ENCODE measurements around the gene MMD2.

Gene MMD2

GRCh38 chr7:4958477-4959301 is at the start of gene MMD2:
Gene MMD2 (minus strand): TSS chr7:4959187. CDS start chr7:4959017, 170 bp downstream.
- Histone ChIP-seq H3F3A (ENCODE audit: low read depth) (no peaks in the 10 kb centered on the region), H3K27me3 (ENCODE audit: insufficient read depth, low read length, poor library complexity, severe bottlenecking) (no peaks in the 10 kb centered on the region), H3K9me2 (replicated peaks; ENCODE audit: low read depth, low read length) (no peaks in the 10 kb centered on the region), H3K4me3 (ENCODE audit: low read length, poor library complexity, severe bottlenecking) (no peak within 1 kb of the TSS), H3K9me3 (ENCODE audit: insufficient read depth, low read depth, low read length) (no peaks in the 10 kb centered on the region), H4K20me1 (ENCODE audit: insufficient read depth, low read length, poor library complexity, severe bottlenecking) (no peaks in the 10 kb centered on the region), H2AFZ (ENCODE audit: low read length) (no peak within 1 kb of the TSS), H3K4me2 (ENCODE audit: low read depth, low read length, poor library complexity, severe bottlenecking) (no peak within 1 kb of the TSS), H3K4me1 (ENCODE audit: insufficient read depth, low read length, poor library complexity, severe bottlenecking) (no peaks in the 10 kb centered on the region), H3K36me3 (ENCODE audit: insufficient read depth, low read length) (no peaks in the 10 kb centered on the region), H3K9ac (ENCODE audit: low read depth, low read length, poor library complexity, severe bottlenecking) (no peak within 1 kb of the TSS), H3K79me2 (ENCODE audit: insufficient read depth, low read length) (no peaks in the 10 kb centered on the region)
- TF ChIP-seq, protein P1, sequence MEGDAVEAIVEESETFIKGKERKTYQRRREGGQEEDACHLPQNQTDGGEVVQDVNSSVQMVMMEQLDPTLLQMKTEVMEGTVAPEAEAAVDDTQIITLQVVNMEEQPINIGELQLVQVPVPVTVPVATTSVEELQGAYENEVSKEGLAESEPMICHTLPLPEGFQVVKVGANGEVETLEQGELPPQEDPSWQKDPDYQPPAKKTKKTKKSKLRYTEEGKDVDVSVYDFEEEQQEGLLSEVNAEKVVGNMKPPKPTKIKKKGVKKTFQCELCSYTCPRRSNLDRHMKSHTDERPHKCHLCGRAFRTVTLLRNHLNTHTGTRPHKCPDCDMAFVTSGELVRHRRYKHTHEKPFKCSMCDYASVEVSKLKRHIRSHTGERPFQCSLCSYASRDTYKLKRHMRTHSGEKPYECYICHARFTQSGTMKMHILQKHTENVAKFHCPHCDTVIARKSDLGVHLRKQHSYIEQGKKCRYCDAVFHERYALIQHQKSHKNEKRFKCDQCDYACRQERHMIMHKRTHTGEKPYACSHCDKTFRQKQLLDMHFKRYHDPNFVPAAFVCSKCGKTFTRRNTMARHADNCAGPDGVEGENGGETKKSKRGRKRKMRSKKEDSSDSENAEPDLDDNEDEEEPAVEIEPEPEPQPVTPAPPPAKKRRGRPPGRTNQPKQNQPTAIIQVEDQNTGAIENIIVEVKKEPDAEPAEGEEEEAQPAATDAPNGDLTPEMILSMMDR (conservative IDR thresholded peaks at IDR 0.05; ENCODE audit: low read length), result no peak

DNA sequence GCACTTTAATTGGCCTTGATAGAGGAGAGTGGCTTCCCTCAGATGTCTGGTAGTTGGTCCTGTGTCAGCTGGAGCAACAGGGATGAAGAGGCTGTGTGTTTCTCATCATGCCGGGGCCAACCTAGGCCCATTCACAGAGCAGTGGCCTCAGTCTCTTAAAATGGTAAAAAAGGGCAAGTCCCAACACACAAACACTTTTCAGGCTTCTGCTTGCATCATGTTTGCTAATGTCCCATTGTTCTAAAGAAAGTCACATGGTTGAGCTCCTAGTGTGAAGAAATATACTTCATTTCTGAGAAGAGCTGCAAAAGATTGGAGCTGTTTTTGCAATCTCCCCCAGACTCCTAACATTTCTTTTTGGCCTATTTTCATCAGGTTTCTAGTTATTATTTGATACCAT is 46.1 kb upstream of the MMD2 start:
- Histone ChIP-seq H3K4me3 (ENCODE audit: low read length, poor library complexity, severe bottlenecking) (no peak overlapping the region), H3K4me1 (ENCODE audit: insufficient read depth, low read length, poor library complexity, severe bottlenecking) (no peaks in the 10 kb centered on the region), H4K20me1 (ENCODE audit: insufficient read depth, low read length, poor library complexity, severe bottlenecking) (no peaks in the 10 kb centered on the region), H3K9me3 (ENCODE audit: insufficient read depth, low read depth, low read length) (no peaks in the 10 kb centered on the region), H2AFZ (ENCODE audit: low read length) (no peak overlapping the region), H3K9me2 (replicated peaks; ENCODE audit: low read depth, low read length) (no peaks in the 10 kb centered on the region), H3K4me2 (ENCODE audit: low read depth, low read length, poor library complexity, severe bottlenecking) (no peak overlapping the region), H3K79me2 (ENCODE audit: insufficient read depth, low read length) (no peaks in the 10 kb centered on the region), H3F3A (ENCODE audit: low read depth) (no peaks in the 10 kb centered on the region), H3K9ac (ENCODE audit: low read depth, low read length, poor library complexity, severe bottlenecking) (no peak overlapping the region), H3K27me3 (ENCODE audit: insufficient read depth, low read length, poor library complexity, severe bottlenecking) (no peaks in the 10 kb centered on the region), H3K36me3 (ENCODE audit: insufficient read depth, low read length) (no peaks in the 10 kb centered on the region)
- no peak for TF ChIP-seq EZH2phosphoT487 (IDR thresholded peaks at IDR 0.05; ENCODE audit: borderline replicate concordance)
- TF ChIP-seq, protein P1 (conservative IDR thresholded peaks at IDR 0.05; ENCODE audit: low read length), result no peak

DNA sequence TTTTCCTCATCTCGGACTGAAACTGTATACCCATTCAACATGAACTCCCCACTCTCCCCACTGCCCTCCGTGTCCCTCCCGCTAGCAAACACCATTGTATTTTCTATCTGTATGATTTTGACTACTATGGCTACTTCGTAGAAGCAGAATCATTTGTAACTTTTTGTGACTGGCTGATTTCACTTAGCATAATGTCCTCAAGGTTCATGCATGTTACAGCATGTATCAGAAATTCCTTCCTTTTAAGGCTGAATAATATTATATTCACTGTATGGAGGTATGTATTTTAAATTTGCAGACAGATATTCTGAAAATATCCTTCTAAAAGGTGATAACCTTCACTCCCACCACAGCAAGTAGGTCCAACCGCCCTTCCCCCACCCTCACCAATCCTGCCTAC is 42.9 kb upstream of the MMD2 start:
- H3K27me3 ChIP-seq (ENCODE audit: insufficient read depth, low read length, poor library complexity, severe bottlenecking), result no peaks in the 10 kb centered on the region
- H3K4me2 ChIP-seq (ENCODE audit: low read depth, low read length, poor library complexity, severe bottlenecking), result no peak overlapping the region
- peaks cover 20% of the 10 kb centered on the region; the same call in 1 of the 2 replicates for H3K36me3 ChIP-seq (ENCODE audit: insufficient read depth, low read length)
- no peaks in the 10 kb centered on the region for H3K9me2 ChIP-seq (replicated peaks; ENCODE audit: low read depth, low read length)
- no peaks in the 10 kb centered on the region for H3F3A ChIP-seq (ENCODE audit: low read depth)
- H3K9ac ChIP-seq (ENCODE audit: low read depth, low read length, poor library complexity, severe bottlenecking), result no peak overlapping the region
- no peak overlapping the region for H3K4me3 ChIP-seq (ENCODE audit: low read length, poor library complexity, severe bottlenecking)
- H3K4me1 ChIP-seq (ENCODE audit: insufficient read depth, low read length, poor library complexity, severe bottlenecking), result no peaks in the 10 kb centered on the region
- no peak for TF ChIP-seq EZH2phosphoT487 (IDR thresholded peaks at IDR 0.05; ENCODE audit: borderline replicate concordance)
- TF ChIP-seq, protein P1 (conservative IDR thresholded peaks at IDR 0.05; ENCODE audit: low read length), result no peak
- no peak overlapping the region for H2AFZ ChIP-seq (ENCODE audit: low read length)
- no peaks in the 10 kb centered on the region for H3K9me3 ChIP-seq (ENCODE audit: insufficient read depth, low read depth, low read length)
- H4K20me1 ChIP-seq (ENCODE audit: insufficient read depth, low read length, poor library complexity, severe bottlenecking), result no peaks in the 10 kb centered on the region
- no peaks in the 10 kb centered on the region for H3K79me2 ChIP-seq (ENCODE audit: insufficient read depth, low read length)

Measured in Loucy (cell line).